Astrocyte (in vitro differentiated cells and primary cell): ENCODE results near the gene APOA1.

Experiments used
- EZH2 ChIP-seq: IDR thresholded peaks from 2 replicates; pipeline ENCODE4 v1.6.1; 2012; ENCODE audit warnings: mild to moderate bottlenecking, low read length, inconsistent platforms; ENCODE audit not compliant: insufficient read depth
- TF ChIP-seq, protein P1 (sequence below): IDR thresholded peaks from 2 replicates; pipeline ENCODE4 v1.5.1; 2011; ENCODE audit warnings: low read depth, mild to moderate bottlenecking, inconsistent platforms, low read length, moderate library complexity; ENCODE audit not compliant: insufficient read depth

DNA sequence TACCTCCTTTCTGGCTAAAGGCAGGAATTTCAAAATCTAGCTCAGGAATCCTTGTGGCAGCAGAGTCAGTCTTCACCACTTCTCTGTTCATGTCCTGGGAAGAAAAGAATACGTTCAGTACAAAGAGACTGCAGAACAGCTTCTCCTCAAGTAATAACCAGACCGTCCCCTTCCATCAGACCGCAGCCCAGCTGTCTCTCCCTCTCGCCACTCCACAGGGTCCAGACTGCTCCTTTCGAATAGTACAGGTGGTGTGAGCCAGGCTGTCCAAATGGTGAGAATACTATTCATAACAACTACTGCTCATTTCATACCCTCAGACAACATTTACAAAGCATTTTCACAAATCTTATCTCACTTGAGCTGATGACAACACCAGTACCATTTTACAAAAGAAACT lies 50.5 kb downstream of the APOA1 start:
- TF ChIP-seq, protein P1, sequence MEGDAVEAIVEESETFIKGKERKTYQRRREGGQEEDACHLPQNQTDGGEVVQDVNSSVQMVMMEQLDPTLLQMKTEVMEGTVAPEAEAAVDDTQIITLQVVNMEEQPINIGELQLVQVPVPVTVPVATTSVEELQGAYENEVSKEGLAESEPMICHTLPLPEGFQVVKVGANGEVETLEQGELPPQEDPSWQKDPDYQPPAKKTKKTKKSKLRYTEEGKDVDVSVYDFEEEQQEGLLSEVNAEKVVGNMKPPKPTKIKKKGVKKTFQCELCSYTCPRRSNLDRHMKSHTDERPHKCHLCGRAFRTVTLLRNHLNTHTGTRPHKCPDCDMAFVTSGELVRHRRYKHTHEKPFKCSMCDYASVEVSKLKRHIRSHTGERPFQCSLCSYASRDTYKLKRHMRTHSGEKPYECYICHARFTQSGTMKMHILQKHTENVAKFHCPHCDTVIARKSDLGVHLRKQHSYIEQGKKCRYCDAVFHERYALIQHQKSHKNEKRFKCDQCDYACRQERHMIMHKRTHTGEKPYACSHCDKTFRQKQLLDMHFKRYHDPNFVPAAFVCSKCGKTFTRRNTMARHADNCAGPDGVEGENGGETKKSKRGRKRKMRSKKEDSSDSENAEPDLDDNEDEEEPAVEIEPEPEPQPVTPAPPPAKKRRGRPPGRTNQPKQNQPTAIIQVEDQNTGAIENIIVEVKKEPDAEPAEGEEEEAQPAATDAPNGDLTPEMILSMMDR = no peak
- TF ChIP-seq EZH2 = no peak
